Activated T-helper 17 cell treated with anti-CD3 and anti-CD28 coated beads, Interleukin-2, amount 50 U/mL, for 72 hours (primary cell): Measurements from ENCODE around the gene NCR1. TPM values are rescaled to one million over a fixed set of nuclear protein-coding genes. Genes with fewer than 3 reads are reported as not detected.
"Not testable (repeated sequence)": the region's sequence is repeated elsewhere in the genome, so short reads cannot be mapped to it uniquely, and the experiment has no call there.

ENCODE experiments used
- ATAC-seq: fragments of 150-1000 bp; cut with Tn5 transposase; replicated peaks from 2 replicates; pipeline ENCODE4 v1.10.0; 2021; ENCODE audit warnings: mild to moderate bottlenecking, moderate library complexity
- H3K27ac Mint-ChIP-seq: one replicate; pipeline ENCODE4 v1.8.0; 2022; ENCODE audit warnings: mixed read lengths
- H3K27me3 Mint-ChIP-seq: one replicate; pipeline ENCODE4 v1.8.0; 2022; ENCODE audit warnings: mixed read lengths
- H3K36me3 Mint-ChIP-seq: one replicate; pipeline ENCODE4 v1.8.0; 2022; ENCODE audit warnings: low read depth, mild to moderate bottlenecking, mixed read lengths
- H3K4me1 Mint-ChIP-seq: one replicate; pipeline ENCODE4 v1.8.0; 2022; ENCODE audit warnings: mixed read lengths
- H3K4me3 Mint-ChIP-seq: one replicate; pipeline ENCODE4 v1.8.0; 2022; ENCODE audit warnings: mild to moderate bottlenecking, mixed read lengths
- H3K9me3 Mint-ChIP-seq: one replicate; pipeline ENCODE4 v1.8.0; 2022; ENCODE audit warnings: mixed read lengths
- total RNA-seq, 2 donors: library from RNA; stranded (reverse); gene quantifications; one replicate each; pipeline ENCODE4 v1.2.3, GENCODE V29; 2022

NCR1 gene, protein sequence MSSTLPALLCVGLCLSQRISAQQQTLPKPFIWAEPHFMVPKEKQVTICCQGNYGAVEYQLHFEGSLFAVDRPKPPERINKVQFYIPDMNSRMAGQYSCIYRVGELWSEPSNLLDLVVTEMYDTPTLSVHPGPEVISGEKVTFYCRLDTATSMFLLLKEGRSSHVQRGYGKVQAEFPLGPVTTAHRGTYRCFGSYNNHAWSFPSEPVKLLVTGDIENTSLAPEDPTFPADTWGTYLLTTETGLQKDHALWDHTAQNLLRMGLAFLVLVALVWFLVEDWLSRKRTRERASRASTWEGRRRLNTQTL
- total RNA-seq = not detected

- Mint-ChIP-seq H3K9me3 (no peaks in the 10 kb centered on the region), H3K27me3 (peaks cover 9% of the 10 kb centered on the region), H3K4me1 (no peaks in the 10 kb centered on the region), H3K36me3 (no peaks in the 10 kb centered on the region), H3K27ac (no peak within 1 kb of the TSS), H3K4me3 (no peak within 1 kb of the TSS)
- peak; percentile 57 for ATAC-seq
These were observed at the start of gene NCR1 for GRCh38 chr19:54905803-54906511. TSS of gene NCR1 (plus strand) at chr19:54906148. CDS start at chr19:54906188, 40 bp downstream.

DNA sequence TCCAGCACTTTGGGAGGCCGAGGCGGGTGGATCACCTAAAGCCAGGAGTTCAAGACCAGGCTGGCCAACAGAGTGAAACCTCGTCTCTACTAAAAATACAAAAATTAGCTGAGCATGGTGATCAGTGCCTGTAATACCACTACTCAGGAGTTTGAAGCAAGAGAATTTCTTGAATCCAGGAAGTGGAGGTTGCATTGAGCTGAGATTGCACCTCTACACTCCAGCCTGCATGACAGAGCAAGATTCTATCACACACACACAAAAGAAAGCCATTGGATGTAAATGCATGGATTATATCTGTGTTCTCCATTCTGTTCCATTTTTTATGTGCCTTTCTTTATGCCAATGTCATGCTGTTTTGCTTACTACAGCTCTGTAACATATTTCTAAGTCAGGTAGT lies 47.5 kb upstream of the NCR1 start:
- H3K4me3 Mint-ChIP-seq, H3K36me3 Mint-ChIP-seq, H3K4me1 Mint-ChIP-seq, H3K9me3 Mint-ChIP-seq, H3K27ac Mint-ChIP-seq, ATAC-seq: not testable (repeated sequence)
- peaks cover 14% of the 10 kb centered on the region for H3K27me3 Mint-ChIP-seq

GRCh38 chr19:54859421-54859820 lies 46.5 kb upstream of the NCR1 start:
- H3K36me3 Mint-ChIP-seq, H3K4me3 Mint-ChIP-seq, H3K27ac Mint-ChIP-seq, ATAC-seq, H3K9me3 Mint-ChIP-seq, H3K4me1 Mint-ChIP-seq: not testable (repeated sequence)
- peaks cover 14% of the 10 kb centered on the region for H3K27me3 Mint-ChIP-seq

DNA sequence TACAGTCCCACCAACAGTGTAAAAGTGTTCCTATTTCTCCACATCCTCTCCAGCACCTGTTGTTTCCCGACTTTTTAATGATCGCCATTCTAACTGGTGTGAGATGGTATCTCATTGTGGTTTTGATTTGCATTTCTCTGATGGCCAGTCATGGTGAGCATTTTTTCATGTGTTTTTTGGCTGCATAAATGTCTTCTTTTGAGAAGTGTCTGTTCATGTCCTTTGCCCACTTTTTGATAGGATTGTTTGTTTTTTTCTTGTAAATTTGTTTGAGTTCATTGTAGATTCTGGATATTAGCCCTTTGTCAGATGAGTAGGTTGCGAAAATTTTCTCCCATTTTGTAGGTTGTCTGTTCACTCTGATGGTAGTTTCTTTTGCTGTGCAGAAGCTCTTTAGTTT lies 42.5 kb upstream of the NCR1 start:
- not testable (repeated sequence) for H3K27ac Mint-ChIP-seq, ATAC-seq, H3K4me3 Mint-ChIP-seq, H3K9me3 Mint-ChIP-seq, H3K36me3 Mint-ChIP-seq, H3K4me1 Mint-ChIP-seq
- H3K27me3 Mint-ChIP-seq = peaks cover 16% of the 10 kb centered on the region

DNA sequence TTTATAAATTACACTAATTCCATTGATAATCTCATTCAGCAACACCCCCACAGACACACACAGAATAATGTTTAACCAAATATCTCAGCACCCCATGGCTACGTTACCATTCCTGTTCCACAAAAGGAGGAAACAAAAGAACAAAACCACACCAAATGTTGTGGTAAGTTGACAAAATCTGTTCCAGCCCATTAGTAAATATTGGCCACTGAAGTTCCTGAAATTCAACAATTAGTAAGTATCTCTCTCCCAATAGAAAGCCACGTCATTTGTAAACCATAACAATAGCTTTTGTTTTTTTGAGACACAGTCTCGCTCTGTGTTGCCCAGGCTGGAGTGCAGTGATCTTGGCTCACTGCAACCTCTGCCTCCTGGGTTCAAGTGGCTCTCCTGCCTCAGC lies 34.3 kb upstream of the NCR1 start:
- Mint-ChIP-seq H3K27ac (no peak overlapping the region), H3K9me3 (peaks cover 4% of the 10 kb centered on the region)
- no peak for ATAC-seq

DNA sequence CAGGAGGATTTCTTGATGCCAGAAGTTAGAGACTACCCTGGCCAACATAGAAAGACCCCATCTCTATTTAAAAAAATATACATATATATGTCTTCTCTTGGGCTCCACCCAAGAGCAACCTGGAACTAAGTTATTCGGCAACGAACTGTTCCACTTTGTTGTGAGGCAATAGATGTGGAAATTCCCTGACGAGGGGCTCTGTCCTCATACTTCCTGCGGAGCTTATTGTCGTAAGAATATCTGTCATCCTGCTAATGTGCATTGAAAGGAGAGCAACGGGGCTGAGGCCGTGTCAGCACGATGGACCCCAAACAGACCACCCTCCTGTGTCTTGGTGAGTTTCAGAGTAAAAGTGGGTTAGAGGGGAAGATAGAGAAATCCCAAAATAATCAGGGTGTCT lies 32.0 kb upstream of the NCR1 start, which contains the start of gene FCAR:
Gene FCAR, plus strand, starts transcription at position 246 of the 400 bp plus-strand sequence. Its CDS starts 55 bp downstream, at position 301.
- Mint-ChIP-seq H3K36me3 (no peaks in the 10 kb centered on the region), H3K9me3 (no peaks in the 10 kb centered on the region), H3K27me3 (peaks cover 8% of the 10 kb centered on the region), H3K27ac (no peak within 1 kb of the TSS), H3K4me3 (no peak within 1 kb of the TSS), H3K4me1 (no peaks in the 10 kb centered on the region)
- no peak for ATAC-seq

More for the DNA sequence above, 34.3 kb upstream of the NCR1 start:
- no peaks in the 10 kb centered on the region for H3K4me1 Mint-ChIP-seq
- H3K27me3 Mint-ChIP-seq = peaks cover 18% of the 10 kb centered on the region
- H3K36me3 Mint-ChIP-seq = no peaks in the 10 kb centered on the region
- no peak overlapping the region for H3K4me3 Mint-ChIP-seq

- Mint-ChIP-seq H3K4me1 (no peaks in the 10 kb centered on the region), H3K9me3 (no peaks in the 10 kb centered on the region), H3K4me3 (no peak overlapping the region), H3K27ac (no peak overlapping the region), H3K36me3 (no peaks in the 10 kb centered on the region), H3K27me3 (peaks cover 14% of the 10 kb centered on the region)
- no peak for ATAC-seq
These were observed 30.4 kb upstream of the NCR1 start for GRCh38 chr19:54875506-54875905.

DNA sequence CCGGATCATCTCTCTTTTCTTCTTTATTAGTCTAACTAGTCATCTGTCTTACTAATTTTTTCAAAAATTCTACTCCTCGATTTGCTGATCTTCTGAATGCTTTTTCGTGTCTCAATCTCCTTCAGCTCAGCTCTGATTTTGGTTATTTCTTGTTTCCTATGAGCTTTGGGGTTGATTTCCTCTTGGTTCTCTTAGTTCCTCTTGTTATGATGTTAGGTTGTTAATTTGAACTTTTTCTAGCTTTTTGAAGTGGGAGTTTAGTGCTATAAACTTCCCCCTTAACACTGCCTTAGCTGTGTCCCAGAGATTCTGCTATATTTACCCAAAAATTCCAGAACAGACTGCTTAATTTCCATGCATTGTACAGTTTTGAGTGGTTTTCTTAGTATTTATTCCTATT lies 28.5 kb upstream of the NCR1 start:
- H3K9me3 Mint-ChIP-seq = no peaks in the 10 kb centered on the region
- H3K27ac Mint-ChIP-seq = no peak overlapping the region
- H3K36me3 Mint-ChIP-seq = no peaks in the 10 kb centered on the region
- no peak overlapping the region for H3K4me3 Mint-ChIP-seq
- no peak for ATAC-seq
- H3K4me1 Mint-ChIP-seq = no peaks in the 10 kb centered on the region
- peaks cover 16% of the 10 kb centered on the region for H3K27me3 Mint-ChIP-seq

DNA sequence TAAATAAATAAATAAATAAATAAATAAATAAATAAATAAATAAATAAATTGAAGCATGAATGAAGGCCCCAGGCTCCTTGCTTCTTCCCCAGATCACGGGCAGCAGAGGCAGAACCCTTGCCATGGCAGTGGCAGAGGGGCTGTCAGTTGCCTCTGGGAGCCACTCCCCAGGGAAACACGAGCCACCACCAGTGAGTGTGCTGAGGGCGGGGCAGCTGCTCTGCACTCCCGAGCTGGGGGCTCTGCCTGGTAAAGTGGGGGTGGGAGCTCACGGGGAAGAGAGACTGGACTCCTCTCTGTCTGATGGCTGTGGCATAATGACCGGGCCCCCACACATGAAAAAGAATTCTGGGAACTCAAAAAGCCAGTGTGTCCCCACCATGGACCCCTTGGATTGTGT lies 24.1 kb upstream of the NCR1 start:
- H3K27me3 Mint-ChIP-seq = peaks cover 17% of the 10 kb centered on the region
- no peak overlapping the region for H3K27ac Mint-ChIP-seq
- no peak overlapping the region for H3K4me3 Mint-ChIP-seq
- no peaks in the 10 kb centered on the region for H3K9me3 Mint-ChIP-seq
- no peaks in the 10 kb centered on the region for H3K36me3 Mint-ChIP-seq
- no peak for ATAC-seq
- H3K4me1 Mint-ChIP-seq = no peaks in the 10 kb centered on the region

DNA sequence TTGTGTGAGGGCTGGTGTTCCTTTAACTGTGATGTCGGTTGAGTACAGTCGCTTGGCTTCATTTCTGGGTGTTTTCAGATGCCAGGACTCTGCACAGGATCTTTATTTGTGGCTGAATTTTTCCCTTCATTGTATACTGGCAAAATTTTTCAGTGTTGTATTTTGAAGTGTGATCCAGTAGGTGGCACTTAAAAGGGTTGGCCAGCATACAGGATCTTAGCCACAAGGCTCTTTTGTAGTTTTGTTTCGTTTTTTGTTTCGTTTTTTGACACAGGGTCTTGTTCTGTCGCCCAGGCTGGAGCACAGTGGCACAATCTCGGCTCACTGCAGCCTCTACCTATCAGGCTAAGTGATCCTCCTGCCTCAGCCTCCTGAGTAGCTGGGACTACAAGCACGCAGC lies 23.2 kb upstream of the NCR1 start:
- H3K4me3 Mint-ChIP-seq = no peak overlapping the region
- no peak overlapping the region for H3K27ac Mint-ChIP-seq
- no peaks in the 10 kb centered on the region for H3K36me3 Mint-ChIP-seq
- peaks cover 17% of the 10 kb centered on the region for H3K27me3 Mint-ChIP-seq
- no peak for ATAC-seq
- H3K9me3 Mint-ChIP-seq = no peaks in the 10 kb centered on the region
- H3K4me1 Mint-ChIP-seq = no peaks in the 10 kb centered on the region

DNA sequence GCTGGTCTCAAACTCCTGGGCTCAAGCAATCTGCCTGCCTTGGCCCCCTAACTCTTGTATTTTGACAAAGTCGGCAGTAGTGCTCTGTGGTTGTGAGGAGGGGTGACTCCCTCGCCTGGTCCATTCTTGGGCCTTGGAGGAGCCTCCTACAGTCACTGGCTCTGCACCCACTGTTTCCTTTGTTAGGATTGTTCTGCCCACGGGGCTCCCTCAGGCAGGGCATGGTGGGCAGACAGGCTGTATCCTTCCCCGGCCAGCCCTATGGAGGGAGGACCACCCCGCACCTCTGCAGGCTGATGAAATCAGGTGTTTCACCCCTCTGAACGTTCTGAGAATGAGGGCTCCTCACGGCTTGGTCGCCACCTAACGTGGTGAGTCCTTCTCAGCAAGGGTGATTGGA lies 22.7 kb upstream of the NCR1 start:
- Mint-ChIP-seq H3K27me3 (peaks cover 17% of the 10 kb centered on the region), H3K4me1 (no peaks in the 10 kb centered on the region), H3K36me3 (no peaks in the 10 kb centered on the region), H3K27ac (no peak overlapping the region), H3K4me3 (no peak overlapping the region), H3K9me3 (no peaks in the 10 kb centered on the region)
- ATAC-seq = no peak

- Mint-ChIP-seq H3K27ac (no peak overlapping the region), H3K36me3 (no peaks in the 10 kb centered on the region), H3K27me3 (peaks cover 6% of the 10 kb centered on the region), H3K9me3 (no peaks in the 10 kb centered on the region), H3K4me1 (no peaks in the 10 kb centered on the region), H3K4me3 (no peak overlapping the region)
- no peak for ATAC-seq
These were observed 17.7 kb upstream of the NCR1 start for GRCh38 chr19:54888239-54888638.

DNA sequence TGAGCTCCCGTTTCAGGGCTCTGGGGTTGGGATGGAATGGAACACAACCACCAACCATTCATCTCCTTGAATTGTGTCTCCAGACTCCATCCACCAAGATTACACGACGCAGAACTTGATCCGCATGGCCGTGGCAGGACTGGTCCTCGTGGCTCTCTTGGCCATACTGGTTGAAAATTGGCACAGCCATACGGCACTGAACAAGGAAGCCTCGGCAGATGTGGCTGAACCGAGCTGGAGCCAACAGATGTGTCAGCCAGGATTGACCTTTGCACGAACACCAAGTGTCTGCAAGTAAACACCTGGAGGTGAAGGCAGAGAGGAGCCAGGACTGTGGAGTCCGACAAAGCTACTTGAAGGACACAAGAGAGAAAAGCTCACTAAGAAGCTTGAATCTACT lies 16.4 kb upstream of the NCR1 start:
- H3K36me3 Mint-ChIP-seq = no peaks in the 10 kb centered on the region
- no peak overlapping the region for H3K27ac Mint-ChIP-seq
- H3K4me3 Mint-ChIP-seq = no peak overlapping the region
- H3K27me3 Mint-ChIP-seq = peaks cover 6% of the 10 kb centered on the region
- no peaks in the 10 kb centered on the region for H3K9me3 Mint-ChIP-seq
- H3K4me1 Mint-ChIP-seq = no peaks in the 10 kb centered on the region
- no peak for ATAC-seq

GRCh38 chr19:54893406-54893805 lies 12.5 kb upstream of the NCR1 start:
- H3K4me3 Mint-ChIP-seq = no peak overlapping the region

DNA sequence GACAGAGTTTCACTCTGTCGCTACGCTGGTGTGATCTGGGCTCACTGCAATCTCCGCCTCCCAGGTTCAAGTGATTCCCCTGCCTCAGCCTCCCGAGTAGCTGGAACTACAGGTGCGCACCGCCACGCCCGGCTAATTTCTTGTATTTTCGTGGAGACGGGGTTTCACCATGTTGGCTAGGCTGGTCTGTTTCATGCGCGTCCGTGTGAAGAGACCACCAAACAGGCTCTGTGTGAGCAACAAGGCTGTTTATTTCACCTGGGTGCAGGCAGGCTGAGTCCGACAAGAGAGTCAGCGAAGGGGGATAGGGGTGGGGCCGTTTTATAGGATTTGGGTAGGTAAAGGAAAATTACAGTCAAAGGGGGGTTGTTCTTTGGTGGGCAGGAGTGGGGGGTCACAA lies 11.8 kb upstream of the NCR1 start:
- not testable (repeated sequence) for H3K36me3 Mint-ChIP-seq, H3K9me3 Mint-ChIP-seq, ATAC-seq, H3K27ac Mint-ChIP-seq, H3K4me3 Mint-ChIP-seq, H3K4me1 Mint-ChIP-seq
- peaks cover 23% of the 10 kb centered on the region for H3K27me3 Mint-ChIP-seq

More at GRCh38 chr19:54893406-54893805, 12.5 kb upstream of the NCR1 start:
- Mint-ChIP-seq H3K27me3 (peaks cover 16% of the 10 kb centered on the region), H3K4me1 (no peaks in the 10 kb centered on the region), H3K27ac (no peak overlapping the region), H3K9me3 (no peaks in the 10 kb centered on the region), H3K36me3 (no peaks in the 10 kb centered on the region)
- no peak for ATAC-seq
